Measurements from ENCODE around the gene HOXA10. TPM values are rescaled to one million over a fixed set of nuclear protein-coding genes. Genes with fewer than 3 reads are reported as not detected.

HOXA10 gene
- total and polyA plus RNA-seq, 8 donors = 0.18 to 337 (median 0.92) TPM; not detected in 5

- TF ChIP-seq POLR2A (IDR thresholded peaks at IDR 0.05) (no peak), EP300 (IDR thresholded peaks at IDR 0.05) (no peak), POLR2AphosphoS5 (IDR thresholded peaks at IDR 0.05) (no peak)
- TF ChIP-seq, protein P1, sequence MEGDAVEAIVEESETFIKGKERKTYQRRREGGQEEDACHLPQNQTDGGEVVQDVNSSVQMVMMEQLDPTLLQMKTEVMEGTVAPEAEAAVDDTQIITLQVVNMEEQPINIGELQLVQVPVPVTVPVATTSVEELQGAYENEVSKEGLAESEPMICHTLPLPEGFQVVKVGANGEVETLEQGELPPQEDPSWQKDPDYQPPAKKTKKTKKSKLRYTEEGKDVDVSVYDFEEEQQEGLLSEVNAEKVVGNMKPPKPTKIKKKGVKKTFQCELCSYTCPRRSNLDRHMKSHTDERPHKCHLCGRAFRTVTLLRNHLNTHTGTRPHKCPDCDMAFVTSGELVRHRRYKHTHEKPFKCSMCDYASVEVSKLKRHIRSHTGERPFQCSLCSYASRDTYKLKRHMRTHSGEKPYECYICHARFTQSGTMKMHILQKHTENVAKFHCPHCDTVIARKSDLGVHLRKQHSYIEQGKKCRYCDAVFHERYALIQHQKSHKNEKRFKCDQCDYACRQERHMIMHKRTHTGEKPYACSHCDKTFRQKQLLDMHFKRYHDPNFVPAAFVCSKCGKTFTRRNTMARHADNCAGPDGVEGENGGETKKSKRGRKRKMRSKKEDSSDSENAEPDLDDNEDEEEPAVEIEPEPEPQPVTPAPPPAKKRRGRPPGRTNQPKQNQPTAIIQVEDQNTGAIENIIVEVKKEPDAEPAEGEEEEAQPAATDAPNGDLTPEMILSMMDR (IDR thresholded peaks at IDR 0.05) = no peak
- no peaks in the 10 kb centered on the region for H3K9me3 ChIP-seq
- H3K27ac ChIP-seq = no peak overlapping the region
- intact Hi-C loops (cut with DNase I; ENCODE audit: low total_unique reads) = no loop called here
- no peak for DNase-seq
- no peak overlapping the region for H3K4me3 ChIP-seq
- peaks cover 5 to 18% (median 11%) of the 10 kb centered on the region in 4 donors for H3K4me1 ChIP-seq
- peaks cover 11 to 100% (median 60%) of the 10 kb centered on the region in 3 donors for H3K27me3 ChIP-seq
- no peaks in the 10 kb centered on the region for H3K36me3 ChIP-seq
Measured at GRCh38 chr7:27217951-27218350, 43.8 kb upstream of the HOXA10 start.

- H3K27me3 ChIP-seq = peaks cover 19 to 100% (median 64%) of the 10 kb centered on the region in 3 donors
- DNase-seq = no peak
- no peaks in the 10 kb centered on the region for H3K36me3 ChIP-seq
- intact Hi-C loops (cut with DNase I; ENCODE audit: low total_unique reads) = no loop called here
- TF ChIP-seq, protein P1 (IDR thresholded peaks at IDR 0.05) = no peak
- no peak for TF ChIP-seq POLR2AphosphoS5 (IDR thresholded peaks at IDR 0.05)
- no peak for TF ChIP-seq POLR2A (IDR thresholded peaks at IDR 0.05)
- TF ChIP-seq EP300 (IDR thresholded peaks at IDR 0.05) = no peak
- H3K9me3 ChIP-seq = no peaks in the 10 kb centered on the region
- H3K4me1 ChIP-seq = peaks cover 12 to 28% (median 20%) of the 10 kb centered on the region in 4 donors
- WGBS, 5 donors = 77 to 90% (median 80%) methylated on average over 2 of the region's 2 CpGs
- H3K4me3 ChIP-seq = no peak overlapping the region
- H3K27ac ChIP-seq = no peak overlapping the region
Measured at GRCh38 chr7:27215356-27215755, 41.2 kb upstream of the HOXA10 start.

- intact Hi-C loops (cut with DNase I; ENCODE audit: low total_unique reads) = no loop called here
- H3K4me1 ChIP-seq = peaks cover 13 to 26% (median 19%) of the 10 kb centered on the region in 4 donors
- H3K4me3 ChIP-seq = no peak overlapping the region
- no peak for DNase-seq
- 46 to 67% (median 60%) methylated on average over 7 to 8 of the region's 8 CpGs for WGBS, 5 donors
- TF ChIP-seq EP300 (IDR thresholded peaks at IDR 0.05) (no peak), POLR2A (IDR thresholded peaks at IDR 0.05) (no peak), POLR2AphosphoS5 (IDR thresholded peaks at IDR 0.05) (no peak)
- TF ChIP-seq, protein P1 (IDR thresholded peaks at IDR 0.05) = no peak
- H3K36me3 ChIP-seq = no peaks in the 10 kb centered on the region
- H3K9me3 ChIP-seq = no peaks in the 10 kb centered on the region
- H3K27me3 ChIP-seq = peaks cover 19 to 100% (median 64%) of the 10 kb centered on the region in 3 donors
- no peak overlapping the region for H3K27ac ChIP-seq
Measured at GRCh38 chr7:27214239-27214950, 40.3 kb upstream of the HOXA10 start.

GRCh38 chr7:27213433-27214238 is 39.5 kb upstream of the HOXA10 start:
- TF ChIP-seq POLR2A (IDR thresholded peaks at IDR 0.05) (no peak), EP300 (IDR thresholded peaks at IDR 0.05) (no peak), POLR2AphosphoS5 (IDR thresholded peaks at IDR 0.05) (no peak)
- TF ChIP-seq, protein P1 (IDR thresholded peaks at IDR 0.05) = no peak
- H3K36me3 ChIP-seq = no peaks in the 10 kb centered on the region
- no peak overlapping the region for H3K27ac ChIP-seq
- 29 to 58% (median 29%) methylated on average over 22 to 50 of the region's 50 CpGs for WGBS, 5 donors
- intact Hi-C loops (cut with DNase I; ENCODE audit: low total_unique reads) = no loop called here
- H3K27me3 ChIP-seq = peaks cover 19 to 100% (median 64%) of the 10 kb centered on the region in 3 donors
- DNase-seq = no peak
- no peaks in the 10 kb centered on the region for H3K9me3 ChIP-seq
- peaks cover 13 to 26% (median 19%) of the 10 kb centered on the region in 4 donors for H3K4me1 ChIP-seq
- no peak overlapping the region for H3K4me3 ChIP-seq

Data from stomach (tissue), 9 donors.